ENCODE measurements around the gene SDF2L1. TPM values are rescaled to one million over a fixed set of nuclear protein-coding genes. Genes with fewer than 3 reads are reported as not detected.
"Not testable (repeated sequence)": the region's sequence is repeated elsewhere in the genome, so short reads cannot be mapped to it uniquely, and the experiment has no call there.

SDF2L1 gene
- polyA plus RNA-seq, 3 donors, result 31.7 to 46.2 (median 44.7) TPM

- Histone ChIP-seq H4K20me1 (ENCODE audit: insufficient read depth, low read length) (peaks cover 17% of the 10 kb centered on the region), H3K36me3 (replicated peaks in 1 of 2; ENCODE audit: control insufficient read depth in 1 of 2, insufficient read depth in 2 of 2, low read length in 2 of 2) (peaks cover 0 to 10% of the 10 kb centered on the region in 2 donors), H3K4me3 (replicated peaks in 1 of 3; ENCODE audit: low read depth in 2 of 3, low read length in 3 of 3) (peak overlapping the region in 1 of 3 experiments; percentile 71), H3K9ac (ENCODE audit: insufficient read depth, low read length, poor library complexity, severe bottlenecking) (no peak overlapping the region), H3K79me2 (ENCODE audit: insufficient read depth, low read length) (peaks cover 13% of the 10 kb centered on the region), H3K4me2 (replicated peaks; ENCODE audit: extremely low read depth, low read length, poor library complexity, severe bottlenecking) (peak overlapping the region; percentile 79), H2AFZ (ENCODE audit: insufficient read depth, low read depth, low read length, poor library complexity, severe bottlenecking) (no peak overlapping the region), H3K4me1 (ENCODE audit: control insufficient read depth in 1 of 2, insufficient read depth in 2 of 2, low read length in 2 of 2) (peaks cover 24 to 27% of the 10 kb centered on the region in 2 donors), H3K27ac (ENCODE audit: low read depth in 1 of 2, low read length in 2 of 2) (no peak overlapping the region), H3K27me3 (ENCODE audit: control insufficient read depth in 2 of 2, insufficient read depth in 2 of 2, low read length in 2 of 2) (no peaks in the 10 kb centered on the region), H3K9me3 (replicated peaks in 1 of 2; ENCODE audit: control insufficient read depth in 1 of 2, insufficient read depth in 1 of 2, low read length in 2 of 2) (no peaks in the 10 kb centered on the region)
- 94% methylated on average over 16 of the region's 22 CpGs for WGBS (ENCODE audit: insufficient coverage)
- H3K36me3 Mint-ChIP-seq, result peaks cover 18 to 35% of the 10 kb centered on the region in 2 donors
- H3K9me3 Mint-ChIP-seq, result peaks cover 0 to 1% (median 0%) of the 10 kb centered on the region in 7 donors
- H3K4me3 Mint-ChIP-seq, result peak overlapping the region; percentile 78 to 86
- peaks cover 0 to 3% (median 1%) of the 10 kb centered on the region in 3 donors for H3K27me3 Mint-ChIP-seq (ENCODE audit: low read depth in 3 of 3)
- peaks cover 31% of the 10 kb centered on the region for H3K4me1 Mint-ChIP-seq
- intact Hi-C loops (cut with micrococcal nuclease), result no loop called here
- peak overlapping the region in 1 of 7 donors; percentile 78 for H3K27ac Mint-ChIP-seq
- no peak for DNase-seq
- TF ChIP-seq CTCF (IDR thresholded peaks at IDR 0.05), result no peak
These were observed 1.6 kb downstream of the SDF2L1 start for GRCh38 chr22:21643533-21644357.

GRCh38 chr22:21645513-21645912 is 3.4 kb downstream of the SDF2L1 start:
- H3K27me3 Mint-ChIP-seq (ENCODE audit: low read depth in 3 of 3); H3K27ac ChIP-seq (ENCODE audit: low read depth in 1 of 2, low read length in 2 of 2); H3K9me3 ChIP-seq (replicated peaks in 1 of 2; ENCODE audit: control insufficient read depth in 1 of 2, insufficient read depth in 1 of 2, low read length in 2 of 2); H3K9me3 Mint-ChIP-seq; H3K4me3 Mint-ChIP-seq; H3K4me3 ChIP-seq (replicated peaks in 1 of 3; ENCODE audit: low read depth in 2 of 3, low read length in 3 of 3); DNase-seq; H3K9ac ChIP-seq (ENCODE audit: insufficient read depth, low read length, poor library complexity, severe bottlenecking); H2AFZ ChIP-seq (ENCODE audit: insufficient read depth, low read depth, low read length, poor library complexity, severe bottlenecking); H3K4me2 ChIP-seq (replicated peaks; ENCODE audit: extremely low read depth, low read length, poor library complexity, severe bottlenecking); H3K27me3 ChIP-seq (ENCODE audit: control insufficient read depth in 2 of 2, insufficient read depth in 2 of 2, low read length in 2 of 2); intact Hi-C loops (cut with micrococcal nuclease): not testable (repeated sequence)
- peaks cover 31% of the 10 kb centered on the region for H3K4me1 Mint-ChIP-seq
- Histone ChIP-seq H3K36me3 (replicated peaks in 1 of 2; ENCODE audit: control insufficient read depth in 1 of 2, insufficient read depth in 2 of 2, low read length in 2 of 2) (peaks cover 2 to 14% of the 10 kb centered on the region in 2 donors), H3K79me2 (ENCODE audit: insufficient read depth, low read length) (peaks cover 13% of the 10 kb centered on the region), H4K20me1 (ENCODE audit: insufficient read depth, low read length) (peaks cover 17% of the 10 kb centered on the region), H3K4me1 (ENCODE audit: control insufficient read depth in 1 of 2, insufficient read depth in 2 of 2, low read length in 2 of 2) (peaks cover 24 to 27% of the 10 kb centered on the region in 2 donors)
- 100% methylated on average over 5 of the region's 6 CpGs for WGBS (ENCODE audit: insufficient coverage)
- H3K27ac Mint-ChIP-seq, result peak overlapping the region in 1 of 7 donors; percentile 50
- H3K36me3 Mint-ChIP-seq, result peaks cover 23 to 44% of the 10 kb centered on the region in 2 donors

Data from CD14-positive monocyte (primary cell).